ENCODE data around the gene TRAK2.
"Not testable (repeated sequence)": the region's sequence is repeated elsewhere in the genome, so short reads cannot be mapped to it uniquely, and the experiment has no call there.

The TRAK2 gene

DNA sequence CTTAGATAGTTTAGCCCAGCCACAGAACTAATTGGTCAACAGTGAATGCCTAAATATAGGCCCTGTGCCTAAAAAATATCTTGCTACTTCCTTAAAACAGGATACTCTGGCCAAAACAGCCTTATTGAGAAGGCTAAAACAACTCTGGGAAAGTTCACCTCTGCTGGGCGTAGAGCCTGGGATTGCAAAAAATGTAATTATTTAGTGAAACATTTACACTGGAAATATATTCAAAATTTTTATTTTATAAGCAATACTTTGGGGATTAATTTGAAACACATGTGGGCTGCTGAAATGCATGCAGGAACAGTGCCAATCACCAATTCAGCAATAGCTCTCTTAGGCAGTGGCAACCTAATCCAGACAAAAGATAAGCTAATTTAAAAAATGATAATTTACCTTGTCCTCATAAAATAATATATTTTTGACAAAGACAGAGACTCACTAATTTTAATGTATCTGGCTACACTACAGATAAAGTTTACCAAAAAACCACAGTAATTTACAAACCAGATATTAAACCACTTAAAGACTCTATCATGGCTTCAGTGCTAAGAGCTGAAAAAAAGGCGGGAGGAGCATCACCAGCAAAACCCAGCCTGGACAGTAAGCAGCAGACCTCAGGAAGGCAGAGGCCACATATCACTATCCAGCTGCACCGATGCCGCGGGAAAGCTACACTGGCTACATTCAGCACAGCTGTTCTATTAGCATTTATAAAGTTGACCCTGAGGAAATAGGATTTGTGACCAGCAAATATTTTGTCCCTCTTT lies 18.5 kb downstream of the TRAK2 start:
- no peak for TF ChIP-seq SUZ12 (IDR thresholded peaks at IDR 0.05)
- no peak for TF ChIP-seq CTBP1 (IDR thresholded peaks at IDR 0.05; ENCODE audit: borderline replicate concordance)
- TF ChIP-seq ZNF384 (IDR thresholded peaks at IDR 0.05) = no peak
- no peak for TF ChIP-seq FOXK2 (IDR thresholded peaks at IDR 0.05)
- no peak for TF ChIP-seq L3MBTL2 (conservative IDR thresholded peaks at IDR 0.05)
- TF ChIP-seq HDGF (IDR thresholded peaks at IDR 0.05; ENCODE audit: borderline replicate concordance) = no peak
- no peak for TF ChIP-seq ARNT (IDR thresholded peaks at IDR 0.05)
- TF ChIP-seq FOXM1 (IDR thresholded peaks at IDR 0.05; ENCODE audit: borderline replicate concordance) = no peak
- no peak for TF ChIP-seq NFRKB (IDR thresholded peaks at IDR 0.05)
- TF ChIP-seq FOXA1 (IDR thresholded peaks at IDR 0.05) = no peak
- TF ChIP-seq, protein P1, sequence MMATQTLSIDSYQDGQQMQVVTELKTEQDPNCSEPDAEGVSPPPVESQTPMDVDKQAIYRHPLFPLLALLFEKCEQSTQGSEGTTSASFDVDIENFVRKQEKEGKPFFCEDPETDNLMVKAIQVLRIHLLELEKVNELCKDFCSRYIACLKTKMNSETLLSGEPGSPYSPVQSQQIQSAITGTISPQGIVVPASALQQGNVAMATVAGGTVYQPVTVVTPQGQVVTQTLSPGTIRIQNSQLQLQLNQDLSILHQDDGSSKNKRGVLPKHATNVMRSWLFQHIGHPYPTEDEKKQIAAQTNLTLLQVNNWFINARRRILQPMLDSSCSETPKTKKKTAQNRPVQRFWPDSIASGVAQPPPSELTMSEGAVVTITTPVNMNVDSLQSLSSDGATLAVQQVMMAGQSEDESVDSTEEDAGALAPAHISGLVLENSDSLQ (IDR thresholded peaks at IDR 0.05) = no peak
- no peak for TF ChIP-seq BHLHE40 (IDR thresholded peaks at IDR 0.05; ENCODE audit: borderline replicate concordance)
- no peak for TF ChIP-seq ELF4 (IDR thresholded peaks at IDR 0.05)
- no peak for TF ChIP-seq SP1 (IDR thresholded peaks at IDR 0.05)
- no peak for TF ChIP-seq TARDBP (IDR thresholded peaks at IDR 0.05)
- no peak for TF ChIP-seq LEF1 (IDR thresholded peaks at IDR 0.05; ENCODE audit: borderline replicate concordance)
- DNase-seq (ENCODE audit: extremely low spot score) = no peak
- POLR2A ChIA-PET = no interaction called here
- CTCF ChIA-PET = no interaction called here

DNA sequence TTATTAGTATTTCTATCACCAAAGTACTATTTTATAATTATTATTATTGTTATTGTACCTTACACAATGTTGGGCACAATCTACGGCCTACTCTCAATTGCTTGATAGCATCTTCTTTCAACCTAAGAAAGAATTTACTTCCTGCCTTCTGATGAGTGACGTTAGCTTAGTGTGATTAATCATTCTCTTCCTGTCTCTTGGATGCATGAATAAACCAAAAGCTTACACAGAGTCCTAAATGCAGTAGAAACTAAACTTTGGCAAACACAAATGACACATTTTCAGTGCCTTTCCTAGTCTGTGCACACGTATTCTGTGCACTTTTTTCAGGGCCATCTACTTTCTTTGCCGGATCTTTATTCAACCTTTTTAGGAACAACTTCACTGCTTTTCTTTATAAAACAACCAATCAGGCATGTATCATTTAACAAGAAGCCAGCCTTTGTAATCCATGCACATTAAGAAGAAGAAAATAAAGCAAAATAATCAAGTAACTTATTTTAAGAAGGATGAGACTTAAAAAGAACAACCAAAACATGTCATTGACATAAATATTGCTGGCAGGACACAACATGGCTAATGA lies 19.1 kb downstream of the TRAK2 start:
- POLR2A ChIA-PET = no interaction called here
- CTCF ChIA-PET = no interaction called here
- TF ChIP-seq HDGF (IDR thresholded peaks at IDR 0.05; ENCODE audit: borderline replicate concordance) (no peak), NFRKB (IDR thresholded peaks at IDR 0.05) (no peak), ELF4 (IDR thresholded peaks at IDR 0.05) (no peak), SP1 (IDR thresholded peaks at IDR 0.05) (no peak), L3MBTL2 (conservative IDR thresholded peaks at IDR 0.05) (no peak), FOXA1 (IDR thresholded peaks at IDR 0.05) (no peak), FOXK2 (IDR thresholded peaks at IDR 0.05) (no peak), ARNT (IDR thresholded peaks at IDR 0.05) (no peak), CTBP1 (IDR thresholded peaks at IDR 0.05; ENCODE audit: borderline replicate concordance) (no peak), ZNF384 (IDR thresholded peaks at IDR 0.05) (no peak), LEF1 (IDR thresholded peaks at IDR 0.05; ENCODE audit: borderline replicate concordance) (no peak), BHLHE40 (IDR thresholded peaks at IDR 0.05; ENCODE audit: borderline replicate concordance) (no peak)
- TF ChIP-seq, protein P1 (IDR thresholded peaks at IDR 0.05) = no peak
- DNase-seq (ENCODE audit: extremely low spot score) = no peak

DNA sequence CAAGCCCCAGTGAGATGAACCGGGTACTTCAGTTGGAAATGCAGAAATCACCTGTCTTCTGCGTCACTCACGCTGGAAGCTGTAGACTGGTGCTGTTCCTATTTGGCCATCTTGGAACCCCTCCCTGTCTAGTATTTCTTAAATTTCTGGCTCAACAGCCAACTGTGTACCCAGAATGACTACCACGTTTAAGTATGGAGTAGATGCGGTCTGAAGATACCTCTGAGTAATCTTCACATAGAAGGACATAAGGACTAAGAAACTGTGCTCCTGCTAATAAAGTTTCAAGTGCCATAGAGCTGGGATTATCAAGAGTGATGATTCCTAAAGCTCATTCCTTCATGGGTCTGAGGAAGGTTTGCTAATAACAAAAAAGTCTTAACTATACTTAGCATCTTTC lies 20.4 kb downstream of the TRAK2 start:
- CTCF ChIA-PET = no interaction called here
- TF ChIP-seq SP1 (IDR thresholded peaks at IDR 0.05) (no peak), LEF1 (IDR thresholded peaks at IDR 0.05; ENCODE audit: borderline replicate concordance) (no peak), FOXM1 (IDR thresholded peaks at IDR 0.05; ENCODE audit: borderline replicate concordance) (no peak), SUZ12 (IDR thresholded peaks at IDR 0.05) (no peak), TARDBP (IDR thresholded peaks at IDR 0.05) (no peak), L3MBTL2 (conservative IDR thresholded peaks at IDR 0.05) (no peak), ELF4 (IDR thresholded peaks at IDR 0.05) (no peak), BHLHE40 (IDR thresholded peaks at IDR 0.05; ENCODE audit: borderline replicate concordance) (no peak)
- POLR2A ChIA-PET = interaction anchor here (1.2 kb wide), 1 partner anchor 21 kb away, joined by 4 read pairs; the partner anchor contains the start of genes STRADB and TRAK2
- DNase-seq (ENCODE audit: extremely low spot score) = no peak

DNA sequence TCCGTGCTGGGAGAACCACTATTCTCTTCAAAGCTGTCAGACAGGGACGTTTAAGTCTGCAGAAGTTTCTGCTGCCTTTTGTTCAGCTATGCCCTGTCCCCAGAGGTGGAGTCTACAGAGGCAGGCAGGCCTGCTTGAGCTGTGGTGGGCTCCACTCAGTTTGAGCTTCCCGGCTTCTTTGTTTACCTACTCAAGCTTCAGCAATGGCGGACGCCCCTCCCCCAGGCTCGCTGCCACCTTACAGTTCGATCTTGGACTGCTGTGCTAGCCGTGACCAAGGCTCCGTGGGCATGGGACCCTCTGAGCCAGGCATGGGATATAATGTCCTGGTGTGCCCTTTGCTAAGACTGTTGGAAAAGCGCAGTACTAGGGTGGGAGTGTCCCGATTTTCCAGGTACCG lies 20.9 kb downstream of the TRAK2 start:
- POLR2A ChIA-PET = interaction anchor here (1.2 kb wide), 1 partner anchor 21 kb away, joined by 4 read pairs; the partner anchor contains the start of genes STRADB and TRAK2
- CTCF ChIA-PET; DNase-seq (ENCODE audit: extremely low spot score): not testable (repeated sequence)

DNA sequence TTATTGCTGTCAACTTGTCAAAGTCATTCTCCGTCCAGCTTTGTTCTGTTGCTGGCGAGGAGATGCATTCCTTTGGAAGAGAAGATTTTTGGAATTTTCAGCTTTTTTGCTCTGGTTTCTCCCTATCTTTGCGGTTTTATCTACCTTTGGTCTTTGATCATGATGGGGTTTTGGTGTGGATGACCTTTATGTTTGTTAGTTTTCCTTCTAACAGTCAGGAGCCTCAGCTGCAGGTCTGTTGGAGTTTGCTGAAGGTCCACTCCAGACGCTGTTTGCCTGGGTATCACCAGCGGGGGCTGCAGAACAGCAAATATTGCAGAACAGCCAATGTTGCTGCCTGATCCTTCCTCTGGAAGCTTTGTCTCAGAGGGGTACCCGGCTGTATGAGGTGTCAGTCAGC lies 21.4 kb downstream of the TRAK2 start:
- POLR2A ChIA-PET; CTCF ChIA-PET; DNase-seq (ENCODE audit: extremely low spot score): not testable (repeated sequence)

DNA sequence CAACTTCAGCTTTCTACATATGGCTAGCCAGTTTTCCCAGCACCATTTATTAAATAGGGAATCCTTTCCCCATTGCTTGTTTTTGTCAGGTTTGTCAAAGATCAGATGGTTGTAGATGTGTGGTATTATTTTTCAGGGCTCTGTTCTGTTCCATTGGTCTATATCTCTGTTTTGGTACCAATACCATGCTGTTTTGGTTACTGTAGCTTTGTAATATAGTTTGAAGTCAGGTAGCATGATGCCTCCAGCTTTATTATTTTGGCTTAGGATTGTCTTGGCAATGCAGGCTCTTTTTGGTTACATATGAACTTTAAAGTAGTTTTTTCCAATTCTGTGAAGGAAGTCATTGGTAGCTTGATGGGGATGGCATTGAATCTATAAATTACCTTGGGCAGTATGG lies 22.9 kb downstream of the TRAK2 start:
- POLR2A ChIA-PET; CTCF ChIA-PET; DNase-seq (ENCODE audit: extremely low spot score): not testable (repeated sequence)

DNA sequence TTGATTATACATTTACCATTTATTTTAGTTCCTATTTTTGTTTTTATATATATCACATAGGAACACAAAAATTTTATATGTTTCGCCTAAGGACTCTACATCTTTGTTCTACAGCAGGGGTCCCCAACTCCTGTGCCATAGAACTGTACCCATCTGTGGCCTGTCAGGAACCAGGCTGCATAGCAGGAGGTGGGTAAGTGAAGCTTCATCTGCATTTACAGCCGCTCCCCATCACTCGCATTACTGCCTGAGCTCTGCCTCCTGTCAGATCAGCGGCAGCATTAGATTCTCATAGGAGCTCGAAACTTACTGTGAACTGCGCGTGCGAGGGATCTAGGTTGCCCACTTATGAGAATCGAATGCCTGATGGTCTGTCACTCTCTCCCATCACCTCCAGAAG lies 25.3 kb downstream of the TRAK2 start:
- no peak for DNase-seq (ENCODE audit: extremely low spot score)
- ChIA-PET POLR2A (interaction anchor here (0.9 kb wide), 1 partner anchor 25 kb away, joined by 4 read pairs; the partner anchor contains the start of genes STRADB and TRAK2), CTCF (interaction anchor here (0.6 kb wide), 1 partner anchor 11 kb away, joined by 3 read pairs; no protein-coding TSS in a partner anchor)
- TF ChIP-seq CTBP1 (IDR thresholded peaks at IDR 0.05; ENCODE audit: borderline replicate concordance) (no peak), ZNF384 (IDR thresholded peaks at IDR 0.05) (no peak), TARDBP (IDR thresholded peaks at IDR 0.05) (no peak), LEF1 (IDR thresholded peaks at IDR 0.05; ENCODE audit: borderline replicate concordance) (no peak), FOXA1 (IDR thresholded peaks at IDR 0.05) (no peak), FOXK2 (IDR thresholded peaks at IDR 0.05) (no peak), ARNT (IDR thresholded peaks at IDR 0.05) (no peak), SUZ12 (IDR thresholded peaks at IDR 0.05) (no peak), BHLHE40 (IDR thresholded peaks at IDR 0.05; ENCODE audit: borderline replicate concordance) (no peak), HDGF (IDR thresholded peaks at IDR 0.05; ENCODE audit: borderline replicate concordance) (no peak)

All from HEK293T (cell line).